Cardiac muscle cell (in vitro differentiated cells and primary cell): Measurements from ENCODE around the gene DACH1. TPM values are rescaled to one million over a fixed set of nuclear protein-coding genes. Genes with fewer than 3 reads are reported as not detected.
A peak's percentile ranks its signal among the peaks of the same experiment; 100 is the strongest.
"Not testable (repeated sequence)": the region's sequence is repeated elsewhere in the genome, so short reads cannot be mapped to it uniquely, and the experiment has no call there.

Experiments
- DNase-seq, 2 donors: peaks; one replicate each; pipeline versions ENCODE4 v3.0.0 to v3.0.0-alpha.2; 2010 to 2017; ENCODE audit warnings: low read depth in 1 of 2, low spot score in 1 of 2
- H3K27ac ChIP-seq: fragments of 200-600 bp; sonication (generic); 2 replicates; pipeline ENCODE4 v1.5.1; 2016
- H3K27me3 ChIP-seq: fragments of 200-600 bp; sonication (generic); 2 replicates; pipeline ENCODE4 v1.6.0; 2016; ENCODE audit warnings: control low read depth
- H3K36me3 ChIP-seq: fragments of 200-600 bp; sonication (generic); 2 replicates; pipeline ENCODE4 v1.5.1; 2016; ENCODE audit warnings: control low read depth
- H3K4me1 ChIP-seq: fragments of 200-600 bp; sonication (generic); 2 replicates; pipeline ENCODE4 v1.8.1; 2017; ENCODE audit warnings: low read depth, mild to moderate bottlenecking, mixed run types
- H3K4me3 ChIP-seq: fragments of 200-600 bp; sonication (generic); 2 replicates; pipeline ENCODE4 v1.5.1; 2016; ENCODE audit warnings: mild to moderate bottlenecking
- H3K9me3 ChIP-seq: fragments of 200-600 bp; sonication (generic); 2 replicates; pipeline ENCODE4 v1.5.1; 2017; ENCODE audit warnings: low read depth, mild to moderate bottlenecking, control low read depth
- polyA plus RNA-seq: library from polyadenylated mRNA; unstranded; fragments of >200 nt; fragmentation: Nextera tagmentation; extraction: Ambion mirVana; gene quantifications from 2 replicates; pipeline ENCODE4 v1.2.1, GENCODE V29; 2016
- total RNA-seq: library from RNA; depleted of rRNA; stranded (reverse); fragments of >200 nt; gene quantifications from 2 replicates; pipeline ENCODE4 v1.2.3, GENCODE V29; 2016
- TF ChIP-seq, protein P1 (sequence below): IDR thresholded peaks from 2 replicates; pipeline ENCODE4 v1.5.1; 2012; ENCODE audit warnings: low read depth, mild to moderate bottlenecking, low read length

DACH1 gene
- total RNA-seq (3.7 TPM in 2 replicates), polyA plus RNA-seq (2.9 and 3.5 TPM in 2 replicates)

DNA sequence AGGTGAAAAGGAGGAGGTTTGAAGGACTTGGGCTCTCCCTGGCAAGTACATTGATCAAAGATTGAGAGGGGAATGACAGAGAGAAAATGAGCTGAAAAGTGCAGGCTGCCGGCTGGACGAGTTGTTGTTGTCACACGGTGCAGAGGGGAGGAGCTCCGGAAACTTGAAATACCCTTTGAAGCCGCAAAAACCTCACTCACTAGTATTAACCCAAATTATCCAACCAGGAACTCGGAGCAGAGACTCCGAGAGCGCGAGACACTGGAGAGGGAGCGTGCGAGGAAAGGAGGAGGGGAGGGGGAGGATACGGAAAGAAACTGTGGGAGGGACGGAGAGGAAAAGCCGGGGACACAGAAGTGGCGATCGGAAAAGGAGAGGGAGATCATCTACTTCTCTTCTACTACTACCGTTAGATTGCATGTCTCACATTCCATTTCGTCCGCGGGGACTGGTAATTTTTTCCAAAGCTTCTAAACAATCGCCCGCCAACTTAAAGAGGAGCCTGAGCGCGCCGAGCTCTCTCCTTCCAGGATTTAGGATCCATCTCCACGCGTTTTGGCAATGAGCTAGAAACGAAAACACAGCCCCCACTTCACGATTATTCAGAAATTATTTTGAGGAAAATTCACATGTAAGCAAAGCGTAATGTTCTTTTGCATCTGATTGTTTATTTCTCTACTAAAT, at the start of gene DACH1:
Gene DACH1, minus strand, starts transcription at position 74 of the 684 bp plus-strand sequence.
- Histone ChIP-seq H3K4me1 (peaks cover 3% of the 10 kb centered on the region), H3K27me3 (peaks cover 74% of the 10 kb centered on the region), H3K27ac (no peak within 1 kb of the TSS), H3K36me3 (no peaks in the 10 kb centered on the region), H3K9me3 (no peaks in the 10 kb centered on the region), H3K4me3 (peak within 1 kb of the TSS; percentile 92)
- DNase-seq, result peak; percentile 64 to 73
- TF ChIP-seq, protein P1, sequence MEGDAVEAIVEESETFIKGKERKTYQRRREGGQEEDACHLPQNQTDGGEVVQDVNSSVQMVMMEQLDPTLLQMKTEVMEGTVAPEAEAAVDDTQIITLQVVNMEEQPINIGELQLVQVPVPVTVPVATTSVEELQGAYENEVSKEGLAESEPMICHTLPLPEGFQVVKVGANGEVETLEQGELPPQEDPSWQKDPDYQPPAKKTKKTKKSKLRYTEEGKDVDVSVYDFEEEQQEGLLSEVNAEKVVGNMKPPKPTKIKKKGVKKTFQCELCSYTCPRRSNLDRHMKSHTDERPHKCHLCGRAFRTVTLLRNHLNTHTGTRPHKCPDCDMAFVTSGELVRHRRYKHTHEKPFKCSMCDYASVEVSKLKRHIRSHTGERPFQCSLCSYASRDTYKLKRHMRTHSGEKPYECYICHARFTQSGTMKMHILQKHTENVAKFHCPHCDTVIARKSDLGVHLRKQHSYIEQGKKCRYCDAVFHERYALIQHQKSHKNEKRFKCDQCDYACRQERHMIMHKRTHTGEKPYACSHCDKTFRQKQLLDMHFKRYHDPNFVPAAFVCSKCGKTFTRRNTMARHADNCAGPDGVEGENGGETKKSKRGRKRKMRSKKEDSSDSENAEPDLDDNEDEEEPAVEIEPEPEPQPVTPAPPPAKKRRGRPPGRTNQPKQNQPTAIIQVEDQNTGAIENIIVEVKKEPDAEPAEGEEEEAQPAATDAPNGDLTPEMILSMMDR, result no peak

DNA sequence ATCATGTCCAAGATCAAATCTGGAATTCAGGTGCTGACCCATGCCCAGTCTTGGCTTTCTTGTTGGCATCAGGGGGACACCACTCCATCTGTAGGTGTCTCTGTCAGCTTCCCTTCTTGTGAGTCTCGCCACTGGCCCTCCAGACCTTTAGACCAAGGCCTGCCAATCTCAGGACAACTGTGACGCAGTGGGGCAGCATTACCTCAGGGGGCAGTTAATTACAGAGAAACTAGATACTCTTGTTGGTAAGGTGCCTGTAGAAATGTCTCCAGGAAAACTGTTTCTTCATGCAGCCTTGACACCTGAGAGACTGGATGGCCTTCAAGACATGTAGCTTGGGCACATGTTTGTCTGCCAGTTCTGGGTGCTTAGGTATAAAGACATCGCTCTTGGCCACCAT, 46.7 kb upstream of the DACH1 start:
- Histone ChIP-seq H3K4me3 (no peak overlapping the region), H3K4me1 (no peaks in the 10 kb centered on the region), H3K27ac (no peak overlapping the region), H3K36me3 (no peaks in the 10 kb centered on the region), H3K9me3 (no peaks in the 10 kb centered on the region), H3K27me3 (no peaks in the 10 kb centered on the region)
- TF ChIP-seq, protein P1, result no peak
- no peak for DNase-seq

DNA sequence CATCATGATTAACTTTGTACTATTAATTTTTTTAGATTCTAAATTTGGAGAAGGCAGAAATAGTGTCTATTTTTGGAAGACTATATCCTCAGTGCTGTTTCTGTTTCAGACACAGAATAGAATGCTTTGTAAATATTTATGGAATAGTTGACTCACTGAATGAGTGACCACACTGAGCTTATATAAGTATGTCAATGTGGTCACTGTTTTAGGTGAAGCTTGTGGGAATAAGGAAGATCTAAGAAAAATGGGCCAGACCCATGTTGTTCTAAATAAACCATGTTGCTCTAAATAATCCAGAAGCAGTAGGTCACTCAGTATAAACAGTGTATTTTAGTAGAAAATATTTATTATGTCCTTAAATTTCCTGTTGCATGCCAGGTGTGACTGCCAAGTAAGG, 45.5 kb upstream of the DACH1 start:
- H3K27ac ChIP-seq, result no peak overlapping the region
- no peak for DNase-seq
- TF ChIP-seq, protein P1, result no peak
- H3K36me3 ChIP-seq, result no peaks in the 10 kb centered on the region
- H3K27me3 ChIP-seq, result no peaks in the 10 kb centered on the region
- H3K4me3 ChIP-seq, result no peak overlapping the region
- no peaks in the 10 kb centered on the region for H3K4me1 ChIP-seq
- no peaks in the 10 kb centered on the region for H3K9me3 ChIP-seq

DNA sequence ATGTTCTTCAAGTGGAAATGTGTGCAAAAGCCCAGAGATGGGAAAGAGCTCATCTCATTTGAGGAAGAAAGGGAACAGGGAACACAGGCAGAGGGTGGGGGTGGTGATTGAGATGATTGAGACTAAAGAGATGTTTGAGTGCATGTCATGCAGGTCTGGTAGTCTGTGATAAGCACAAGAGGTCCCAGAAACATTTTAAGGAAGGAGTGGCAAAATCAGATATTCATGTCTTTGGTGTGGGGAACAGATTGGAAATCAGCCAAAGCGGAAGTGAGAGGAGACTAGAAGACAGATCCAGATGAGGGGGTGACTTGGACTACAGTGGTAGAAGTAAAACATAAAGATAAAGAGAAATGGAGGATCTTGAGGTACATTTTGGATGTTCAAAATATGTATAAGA, 39.4 kb upstream of the DACH1 start:
- TF ChIP-seq, protein P1, result no peak

DNA sequence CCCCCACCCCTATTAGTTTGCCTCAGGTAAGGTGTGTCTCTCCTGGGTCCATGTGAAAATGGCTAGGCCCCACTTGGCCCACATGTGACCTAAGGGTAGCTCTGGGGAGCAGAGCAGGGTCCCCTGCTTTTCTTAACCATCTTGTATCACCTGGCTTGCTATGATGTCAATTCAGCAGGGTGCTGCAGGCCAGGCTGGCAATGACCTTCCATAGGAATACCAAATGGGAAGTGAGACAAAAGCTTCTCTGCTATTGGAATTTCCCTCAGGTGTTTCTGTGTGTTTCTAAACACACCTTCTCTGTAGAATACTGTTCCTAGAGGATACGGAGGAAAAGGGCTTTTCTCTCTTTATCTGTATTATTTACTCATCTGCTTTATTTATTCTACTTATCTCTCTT, 35.7 kb upstream of the DACH1 start:
- Histone ChIP-seq H3K4me1 (no peaks in the 10 kb centered on the region), H3K27ac (no peak overlapping the region), H3K4me3 (no peak overlapping the region), H3K9me3 (no peaks in the 10 kb centered on the region), H3K27me3 (no peaks in the 10 kb centered on the region), H3K36me3 (no peaks in the 10 kb centered on the region)
- TF ChIP-seq, protein P1, result no peak
- no peak for DNase-seq

More for the DNA sequence above, 39.4 kb upstream of the DACH1 start:
- no peak for DNase-seq
- Histone ChIP-seq H3K27ac (no peak overlapping the region), H3K4me3 (no peak overlapping the region), H3K9me3 (no peaks in the 10 kb centered on the region), H3K4me1 (no peaks in the 10 kb centered on the region), H3K36me3 (no peaks in the 10 kb centered on the region), H3K27me3 (no peaks in the 10 kb centered on the region)

DNA sequence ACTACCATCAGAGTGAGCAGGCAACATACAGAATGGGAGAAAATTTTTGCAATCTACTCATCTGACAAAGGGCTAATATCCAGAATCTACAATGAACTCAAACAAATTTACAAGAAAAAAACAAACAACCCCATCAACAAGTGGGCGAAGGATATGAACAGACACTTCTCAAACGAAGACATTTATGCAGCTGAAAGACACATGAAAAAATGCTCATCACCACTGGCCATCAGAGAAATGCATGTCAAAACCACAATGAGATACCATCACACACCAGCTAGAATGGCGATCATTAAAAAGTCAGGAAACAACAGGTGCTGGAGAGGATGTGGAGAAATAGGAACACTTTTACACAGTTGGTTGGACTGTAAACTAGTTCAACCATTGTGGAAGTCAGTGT, 26.5 kb upstream of the DACH1 start:
- not testable (repeated sequence) for H3K4me3 ChIP-seq, H3K36me3 ChIP-seq, H3K4me1 ChIP-seq, H3K9me3 ChIP-seq, H3K27me3 ChIP-seq, H3K27ac ChIP-seq, DNase-seq
